Astrocyte of the cerebellum (primary cell): ENCODE data around the gene OR52B6.
"Not testable (repeated sequence)": the region's sequence is repeated elsewhere in the genome, so short reads cannot be mapped to it uniquely, and the experiment has no call there.

Source experiments
- DNase-seq: peaks from one replicate; pipeline ENCODE4 v3.0.0-alpha.2; 2011; ENCODE audit warnings: low read depth
- H3K4me3 ChIP-seq: 2 replicates; pipeline ENCODE4 v1.5.1; 2011; ENCODE audit warnings: mild to moderate bottlenecking, low read depth, low read length, moderate library complexity
- in situ Hi-C: cut with HindIII; loops from 2 replicates; pipeline ENCODE4 v1.10.0; 2017; ENCODE audit warnings: low sequenced_read_pairs
- TF ChIP-seq, protein P1 (sequence below): IDR thresholded peaks from 2 replicates; pipeline ENCODE4 v1.5.1; 2012; ENCODE audit warnings: low read length, low read depth, moderate library complexity, mild to moderate bottlenecking; ENCODE audit errors: missing control alignments

OR52B6 gene

GRCh38 chr11:5592615-5593014 lies 11.9 kb downstream of the OR52B6 start:
- no peak overlapping the region for H3K4me3 ChIP-seq
- no peak for DNase-seq
- in situ Hi-C loops, result no loop called here
- TF ChIP-seq, protein P1, sequence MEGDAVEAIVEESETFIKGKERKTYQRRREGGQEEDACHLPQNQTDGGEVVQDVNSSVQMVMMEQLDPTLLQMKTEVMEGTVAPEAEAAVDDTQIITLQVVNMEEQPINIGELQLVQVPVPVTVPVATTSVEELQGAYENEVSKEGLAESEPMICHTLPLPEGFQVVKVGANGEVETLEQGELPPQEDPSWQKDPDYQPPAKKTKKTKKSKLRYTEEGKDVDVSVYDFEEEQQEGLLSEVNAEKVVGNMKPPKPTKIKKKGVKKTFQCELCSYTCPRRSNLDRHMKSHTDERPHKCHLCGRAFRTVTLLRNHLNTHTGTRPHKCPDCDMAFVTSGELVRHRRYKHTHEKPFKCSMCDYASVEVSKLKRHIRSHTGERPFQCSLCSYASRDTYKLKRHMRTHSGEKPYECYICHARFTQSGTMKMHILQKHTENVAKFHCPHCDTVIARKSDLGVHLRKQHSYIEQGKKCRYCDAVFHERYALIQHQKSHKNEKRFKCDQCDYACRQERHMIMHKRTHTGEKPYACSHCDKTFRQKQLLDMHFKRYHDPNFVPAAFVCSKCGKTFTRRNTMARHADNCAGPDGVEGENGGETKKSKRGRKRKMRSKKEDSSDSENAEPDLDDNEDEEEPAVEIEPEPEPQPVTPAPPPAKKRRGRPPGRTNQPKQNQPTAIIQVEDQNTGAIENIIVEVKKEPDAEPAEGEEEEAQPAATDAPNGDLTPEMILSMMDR, result no peak

DNA sequence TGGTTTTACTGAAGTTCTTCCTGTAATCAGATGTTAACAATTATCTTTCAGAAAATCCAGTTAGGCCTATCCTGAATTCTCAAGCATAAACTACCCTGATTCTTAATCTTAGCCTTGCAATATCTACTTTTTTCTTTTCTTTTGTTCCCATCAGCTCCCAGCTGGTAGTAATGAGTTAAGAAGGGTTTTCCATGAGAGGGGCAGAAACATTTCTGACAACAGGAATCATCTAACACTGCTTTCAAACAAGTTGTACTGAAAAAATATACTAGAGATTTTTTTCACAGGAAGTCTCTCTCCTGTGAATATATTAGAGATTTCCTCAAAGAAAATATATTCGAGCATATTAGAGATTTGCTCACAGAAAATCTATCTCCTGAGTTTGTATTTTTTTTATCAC lies 12.5 kb downstream of the OR52B6 start:
- TF ChIP-seq, protein P1, result no peak
- no peak for DNase-seq
- H3K4me3 ChIP-seq, result no peak overlapping the region
- in situ Hi-C loops, result no loop called here

DNA sequence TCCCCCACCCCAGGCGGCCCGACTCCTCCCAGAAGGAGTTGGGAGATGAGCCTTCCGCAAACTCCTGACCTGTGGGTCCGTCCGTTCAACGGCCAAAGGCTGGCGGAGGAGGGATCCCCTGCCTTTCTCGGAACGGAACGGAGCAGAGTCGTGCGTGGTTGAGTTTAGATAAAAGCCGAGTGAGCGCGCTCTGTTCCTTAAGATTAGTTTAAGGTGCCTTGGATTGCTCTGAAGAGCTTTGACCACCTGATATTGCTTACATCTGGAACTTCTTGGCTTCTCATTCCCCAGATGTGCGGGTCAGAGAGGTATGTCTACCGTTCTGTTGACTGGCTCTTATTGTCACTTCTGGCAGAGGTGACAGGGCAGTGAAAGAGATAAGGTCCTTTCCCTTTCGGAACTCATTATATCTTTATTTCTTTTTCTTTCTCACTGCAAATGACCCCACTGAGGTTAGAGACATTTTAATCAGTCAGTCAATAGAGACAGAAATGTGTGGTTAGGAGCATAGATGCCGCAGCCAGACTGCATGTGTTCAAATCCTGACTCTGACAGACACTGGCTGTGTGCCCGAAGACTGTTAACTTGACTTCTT lies 16.0 kb downstream of the OR52B6 start, which contains the start of gene TRIM6:
Gene TRIM6, plus strand, starts transcription at position 31 of the 595 bp plus-strand sequence. Its CDS starts 261 bp downstream, at position 292.
- peak within 1 kb of the TSS; percentile 48 for H3K4me3 ChIP-seq
- TF ChIP-seq, protein P1, result no peak
- DNase-seq, result no peak
- in situ Hi-C loops, result no loop called here

DNA sequence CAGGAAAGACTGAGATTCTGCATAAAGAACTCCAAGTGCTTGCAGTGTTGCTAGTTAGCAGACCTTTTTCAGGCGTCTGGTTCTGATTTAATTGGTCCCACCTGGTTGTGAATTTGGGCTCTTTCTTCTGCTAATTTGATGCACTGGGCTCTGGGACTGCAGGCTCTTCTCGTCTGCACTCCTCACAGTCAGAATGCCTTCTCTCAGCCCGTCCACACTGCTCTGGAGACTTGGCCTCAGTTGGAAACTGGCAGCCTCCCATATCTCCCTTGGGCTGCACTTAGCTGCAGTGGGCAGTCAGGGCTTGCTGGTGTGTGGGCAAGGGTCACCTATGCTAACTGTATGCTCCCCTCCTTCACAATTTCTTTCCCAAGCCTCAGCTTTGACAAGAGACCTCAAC lies 17.3 kb downstream of the OR52B6 start:
- in situ Hi-C loops, result no loop called here
- TF ChIP-seq, protein P1, result no peak
- peak overlapping the region; percentile 48 for H3K4me3 ChIP-seq
- DNase-seq, result no peak

- DNase-seq, result peak; percentile 74
- in situ Hi-C loops, result loop anchor here (5.0 kb wide), 1 partner anchor 92 kb away; no protein-coding TSS in a partner anchor
- TF ChIP-seq, protein P1, result peak; percentile 94
- H3K4me3 ChIP-seq, result no peak overlapping the region
Measured at GRCh38 chr11:5600374-5600851, 19.7 kb downstream of the OR52B6 start.

DNA sequence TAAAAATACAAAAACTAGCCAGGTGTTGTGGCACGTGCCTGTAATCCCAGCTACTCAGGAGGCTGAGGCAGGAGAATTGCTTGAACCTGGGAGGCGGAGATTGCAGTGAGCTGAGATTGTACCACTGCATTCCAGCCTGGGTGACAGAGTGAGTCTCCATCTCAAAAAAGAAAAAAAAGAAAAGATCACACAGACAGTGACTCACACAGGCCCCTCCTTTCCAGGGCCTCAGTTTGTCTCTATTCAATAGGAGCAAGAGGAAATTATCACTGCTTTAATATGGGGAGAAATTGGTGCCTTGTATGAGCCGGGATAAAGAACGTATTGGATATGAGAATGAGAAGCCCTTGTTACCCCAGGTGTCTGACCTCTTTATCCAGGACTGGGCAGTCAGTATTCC lies 22.1 kb downstream of the OR52B6 start:
- in situ Hi-C loops, result loop anchor here (5.0 kb wide), 1 partner anchor 90 kb away; no protein-coding TSS in a partner anchor
- DNase-seq, H3K4me3 ChIP-seq: not testable (repeated sequence)

DNA sequence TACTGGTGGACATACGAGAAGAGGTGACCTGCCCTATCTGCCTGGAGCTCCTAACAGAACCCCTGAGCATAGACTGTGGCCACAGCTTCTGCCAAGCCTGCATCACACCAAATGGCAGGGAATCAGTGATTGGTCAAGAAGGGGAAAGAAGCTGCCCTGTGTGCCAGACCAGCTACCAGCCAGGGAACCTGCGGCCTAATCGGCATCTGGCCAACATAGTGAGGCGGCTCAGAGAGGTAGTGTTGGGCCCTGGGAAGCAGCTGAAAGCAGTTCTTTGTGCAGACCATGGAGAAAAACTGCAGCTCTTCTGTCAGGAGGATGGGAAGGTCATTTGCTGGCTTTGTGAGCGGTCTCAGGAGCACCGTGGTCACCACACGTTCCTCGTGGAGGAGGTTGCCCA lies 22.6 kb downstream of the OR52B6 start:
- H3K4me3 ChIP-seq, result no peak overlapping the region
- TF ChIP-seq, protein P1, result no peak
- in situ Hi-C loops, result loop anchor here (5.0 kb wide), 1 partner anchor 89 kb away; no protein-coding TSS in a partner anchor
- DNase-seq, result no peak
